Measurements from ENCODE around the gene DNAJC24.

DNA sequence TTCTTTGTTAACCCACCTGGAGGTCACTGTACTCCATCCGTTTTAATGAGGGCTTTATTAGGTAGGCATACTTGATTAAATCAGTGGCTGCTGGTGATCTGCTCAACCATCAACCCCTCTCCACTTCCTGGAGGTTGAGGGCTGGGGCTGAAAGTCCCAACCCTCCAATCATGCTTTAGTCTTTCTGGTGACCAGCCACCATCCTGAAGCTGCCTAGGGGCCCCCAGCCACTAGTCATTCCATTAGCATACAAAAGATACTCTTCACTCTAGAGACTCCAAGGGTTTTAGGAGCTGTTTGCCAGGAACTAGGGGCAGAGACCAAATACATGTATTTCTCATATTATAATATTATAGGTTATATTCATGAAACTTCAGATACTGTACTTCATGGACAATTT, 13.5 kb downstream of the DNAJC24 start:
- TF ChIP-seq, protein P1, sequence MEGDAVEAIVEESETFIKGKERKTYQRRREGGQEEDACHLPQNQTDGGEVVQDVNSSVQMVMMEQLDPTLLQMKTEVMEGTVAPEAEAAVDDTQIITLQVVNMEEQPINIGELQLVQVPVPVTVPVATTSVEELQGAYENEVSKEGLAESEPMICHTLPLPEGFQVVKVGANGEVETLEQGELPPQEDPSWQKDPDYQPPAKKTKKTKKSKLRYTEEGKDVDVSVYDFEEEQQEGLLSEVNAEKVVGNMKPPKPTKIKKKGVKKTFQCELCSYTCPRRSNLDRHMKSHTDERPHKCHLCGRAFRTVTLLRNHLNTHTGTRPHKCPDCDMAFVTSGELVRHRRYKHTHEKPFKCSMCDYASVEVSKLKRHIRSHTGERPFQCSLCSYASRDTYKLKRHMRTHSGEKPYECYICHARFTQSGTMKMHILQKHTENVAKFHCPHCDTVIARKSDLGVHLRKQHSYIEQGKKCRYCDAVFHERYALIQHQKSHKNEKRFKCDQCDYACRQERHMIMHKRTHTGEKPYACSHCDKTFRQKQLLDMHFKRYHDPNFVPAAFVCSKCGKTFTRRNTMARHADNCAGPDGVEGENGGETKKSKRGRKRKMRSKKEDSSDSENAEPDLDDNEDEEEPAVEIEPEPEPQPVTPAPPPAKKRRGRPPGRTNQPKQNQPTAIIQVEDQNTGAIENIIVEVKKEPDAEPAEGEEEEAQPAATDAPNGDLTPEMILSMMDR (IDR thresholded peaks at IDR 0.05) = no peak
- no peak for TF ChIP-seq EP300 (IDR thresholded peaks at IDR 0.05)

All from tibial nerve (tissue), 4 donors.